GM19397 (cell line): Measurements from ENCODE around the gene H1-8.
"Not testable (repeated sequence)": the region's sequence is repeated elsewhere in the genome, so short reads cannot be mapped to it uniquely, and the experiment has no call there.

Source experiments
- ATAC-seq: cut with Tn5 transposase; IDR thresholded peaks from one replicate; pipeline ENCODE4 v1.9.1; 2021; ENCODE audit warnings: mild to moderate bottlenecking, moderate library complexity; ENCODE audit not compliant: unreplicated experiment

H1-8 gene, protein sequence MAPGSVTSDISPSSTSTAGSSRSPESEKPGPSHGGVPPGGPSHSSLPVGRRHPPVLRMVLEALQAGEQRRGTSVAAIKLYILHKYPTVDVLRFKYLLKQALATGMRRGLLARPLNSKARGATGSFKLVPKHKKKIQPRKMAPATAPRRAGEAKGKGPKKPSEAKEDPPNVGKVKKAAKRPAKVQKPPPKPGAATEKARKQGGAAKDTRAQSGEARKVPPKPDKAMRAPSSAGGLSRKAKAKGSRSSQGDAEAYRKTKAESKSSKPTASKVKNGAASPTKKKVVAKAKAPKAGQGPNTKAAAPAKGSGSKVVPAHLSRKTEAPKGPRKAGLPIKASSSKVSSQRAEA

GRCh38 chr3:129543156-129543790 lies at the start of gene H1-8:
Gene H1-8 (plus strand): TSS chr3:129543175. CDS start chr3:129543219, 44 bp downstream.
- no peak for ATAC-seq

- no peak for ATAC-seq
Observed at GRCh38 chr3:129493206-129493605, 49.8 kb upstream of the H1-8 start.

DNA sequence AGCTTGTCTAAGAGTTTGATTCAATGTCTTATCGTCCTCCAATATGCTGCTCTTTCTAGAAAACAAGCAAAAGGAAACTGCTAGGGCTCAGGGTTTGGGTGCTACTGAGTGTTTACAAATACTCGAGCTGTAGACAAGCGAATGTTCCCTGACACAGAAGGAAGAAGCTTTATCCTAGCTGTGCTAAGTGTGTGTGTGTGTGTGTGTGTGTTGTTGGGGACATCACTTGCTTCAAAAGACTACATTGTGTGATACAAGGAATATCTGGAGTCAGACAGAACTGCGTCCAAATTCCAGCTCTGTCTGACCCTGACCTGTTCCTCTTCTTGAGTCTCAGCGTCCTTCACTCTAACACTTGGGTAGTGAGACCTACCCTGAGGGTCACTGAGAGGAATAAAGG lies 48.5 kb upstream of the H1-8 start:
- not testable (repeated sequence) for ATAC-seq

DNA sequence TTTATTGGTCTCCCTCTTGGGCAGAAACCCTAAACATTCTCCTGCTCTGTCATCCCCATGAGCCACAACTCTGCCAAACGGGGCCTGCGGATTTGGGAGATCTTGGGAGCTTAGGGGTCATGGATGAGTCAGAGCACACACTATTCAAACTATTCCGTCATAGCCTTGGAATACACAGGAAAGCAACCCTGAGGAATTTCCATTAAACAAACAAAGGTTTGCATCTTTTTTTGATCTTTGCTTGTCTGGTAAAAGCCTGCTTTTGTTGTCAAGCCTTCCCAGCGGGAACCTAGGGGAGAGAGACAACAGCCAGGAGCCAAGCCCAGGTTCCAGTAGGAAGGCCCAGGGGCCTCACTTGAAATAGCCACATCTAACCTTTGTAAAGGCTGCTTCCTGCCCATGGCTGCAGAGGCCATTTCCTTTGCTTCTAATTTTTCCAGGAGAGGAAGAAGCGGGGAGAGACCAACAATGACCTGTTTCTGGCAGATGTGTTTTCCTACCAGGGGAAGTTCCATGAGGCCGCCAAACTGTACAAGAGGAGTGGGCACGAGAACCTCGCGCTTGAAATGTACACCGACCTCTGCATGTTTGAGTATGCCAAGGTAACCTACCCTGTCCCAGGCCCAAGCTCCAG lies 47.9 kb upstream of the H1-8 start:
- ATAC-seq: not testable (repeated sequence)

GRCh38 chr3:129497876-129498275 lies 45.1 kb upstream of the H1-8 start:
- not testable (repeated sequence) for ATAC-seq

DNA sequence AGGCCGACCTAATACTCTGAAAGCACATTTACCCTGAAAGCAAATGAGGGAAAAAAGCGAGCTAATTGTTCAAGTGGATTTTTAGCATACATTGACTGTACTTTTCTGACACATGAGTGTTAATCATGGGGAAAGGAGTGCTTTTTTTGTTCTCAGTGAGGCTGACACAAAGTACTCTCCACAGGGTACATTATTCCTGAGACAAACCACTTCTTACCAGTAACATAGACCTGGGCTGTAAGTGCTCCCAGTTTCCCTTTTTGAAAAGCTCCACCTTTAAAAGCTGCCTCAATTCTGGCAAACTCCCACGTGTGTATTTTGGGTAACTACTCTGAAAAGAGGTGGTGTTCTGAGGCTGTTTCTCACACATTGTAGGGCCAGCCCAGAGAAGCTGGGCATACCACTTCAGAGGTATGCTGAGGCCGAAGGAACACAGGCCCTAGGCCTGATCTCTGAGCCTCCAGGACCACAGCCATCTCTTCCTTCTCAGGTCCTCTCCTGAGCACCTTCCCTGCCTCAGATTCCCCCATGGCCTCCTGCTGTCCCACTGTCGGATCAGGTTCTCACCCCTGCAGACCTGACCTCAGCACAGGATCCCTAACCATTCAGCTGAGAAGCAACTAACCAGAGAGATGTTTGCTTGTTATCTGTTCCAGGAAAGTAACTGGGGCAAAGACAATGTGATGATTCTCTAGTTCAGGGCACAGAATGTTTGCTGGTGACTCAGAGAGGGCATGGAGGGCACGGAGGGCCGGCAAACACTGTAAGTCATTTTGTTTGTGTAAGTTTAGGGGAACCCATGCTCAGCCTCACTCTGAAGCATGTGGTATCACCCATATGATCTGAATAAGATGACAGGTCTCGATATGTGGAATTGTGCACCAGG lies 44.1 kb upstream of the H1-8 start:
- ATAC-seq: not testable (repeated sequence)

GRCh38 chr3:129499604-129500333 lies 43.2 kb upstream of the H1-8 start:
- not testable (repeated sequence) for ATAC-seq

DNA sequence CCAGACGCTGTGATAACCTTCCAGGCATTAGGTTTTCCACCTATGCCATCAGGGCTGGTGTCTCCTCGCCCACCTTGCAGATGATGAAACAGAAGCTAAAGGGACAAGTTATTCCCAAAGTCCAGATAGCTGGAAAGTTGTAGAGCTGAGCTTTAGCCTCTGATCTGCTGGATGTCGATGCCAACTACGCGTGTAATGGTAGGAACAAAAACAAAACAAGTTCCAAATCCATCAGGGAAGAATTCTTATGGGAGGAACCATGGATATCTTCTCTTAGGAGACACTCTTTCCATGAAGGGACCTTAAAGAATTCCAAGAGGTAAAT lies 42.7 kb upstream of the H1-8 start:
- no peak for ATAC-seq

- ATAC-seq: no peak
Observed at GRCh38 chr3:129501630-129502029, 41.3 kb upstream of the H1-8 start.

GRCh38 chr3:129502641-129503408 lies 40.1 kb upstream of the H1-8 start:
- no peak for ATAC-seq

DNA sequence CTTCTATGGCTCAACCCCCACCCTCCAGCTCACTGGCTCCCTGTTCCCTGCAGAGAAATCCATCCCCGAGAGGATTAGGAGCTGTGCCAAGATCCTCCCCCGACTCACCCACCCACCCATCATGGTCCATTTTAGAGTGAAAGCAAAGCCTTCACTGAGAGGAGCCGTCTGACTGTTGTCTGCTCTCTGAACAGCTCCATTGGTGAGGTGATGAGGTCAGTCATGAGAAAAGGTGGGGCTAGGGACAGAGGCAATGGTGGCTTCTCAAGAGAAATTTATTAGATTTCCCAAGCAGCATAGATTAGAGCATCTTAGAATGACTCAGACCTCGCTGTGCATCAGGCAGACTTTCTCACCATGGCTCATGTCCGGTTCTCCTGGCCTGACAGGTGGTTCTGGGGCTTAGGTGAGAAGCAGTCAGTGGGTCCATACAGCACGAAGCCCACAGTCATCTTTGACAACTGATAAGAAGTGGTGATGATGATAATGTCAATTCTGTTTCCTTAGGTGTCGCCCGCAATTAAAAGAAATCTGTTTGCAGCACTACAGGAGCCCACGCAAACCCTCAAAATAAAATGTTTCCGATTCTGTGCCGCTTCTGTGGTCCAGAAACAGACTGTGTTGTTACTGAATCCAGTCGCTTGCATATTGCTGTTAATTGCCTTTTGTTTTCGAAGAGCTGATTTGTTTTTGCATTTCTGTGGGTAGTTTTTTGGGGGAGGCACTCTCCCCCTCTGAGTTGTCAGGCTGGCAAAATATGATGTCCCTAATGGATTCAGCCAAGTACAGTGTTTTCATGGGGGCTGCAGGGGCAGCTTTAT lies 39.3 kb upstream of the H1-8 start:
- ATAC-seq: no peak

GRCh38 chr3:129504471-129505100 lies 38.4 kb upstream of the H1-8 start:
- ATAC-seq: no peak

DNA sequence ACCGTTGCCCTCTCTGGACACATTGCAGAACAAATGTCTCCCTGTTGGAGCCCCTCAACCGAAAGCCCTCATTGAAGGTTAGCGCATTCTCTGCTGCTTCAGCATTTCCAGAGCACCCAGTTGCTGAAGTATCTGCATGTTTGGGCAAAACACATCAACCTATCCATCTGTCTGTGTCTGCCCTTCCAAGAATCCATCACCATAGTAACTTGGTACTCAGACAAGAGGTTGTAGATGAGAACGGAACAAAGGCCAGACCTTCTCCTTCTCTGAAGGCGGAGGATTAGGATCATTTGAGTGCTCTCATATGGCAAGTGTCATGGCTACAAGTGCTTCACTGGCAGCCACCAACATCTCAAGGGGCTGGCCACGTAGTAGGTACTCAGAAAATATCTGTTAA lies 37.6 kb upstream of the H1-8 start:
- ATAC-seq: no peak

- no peak for ATAC-seq
Observed at GRCh38 chr3:129506231-129506742, 36.7 kb upstream of the H1-8 start.

DNA sequence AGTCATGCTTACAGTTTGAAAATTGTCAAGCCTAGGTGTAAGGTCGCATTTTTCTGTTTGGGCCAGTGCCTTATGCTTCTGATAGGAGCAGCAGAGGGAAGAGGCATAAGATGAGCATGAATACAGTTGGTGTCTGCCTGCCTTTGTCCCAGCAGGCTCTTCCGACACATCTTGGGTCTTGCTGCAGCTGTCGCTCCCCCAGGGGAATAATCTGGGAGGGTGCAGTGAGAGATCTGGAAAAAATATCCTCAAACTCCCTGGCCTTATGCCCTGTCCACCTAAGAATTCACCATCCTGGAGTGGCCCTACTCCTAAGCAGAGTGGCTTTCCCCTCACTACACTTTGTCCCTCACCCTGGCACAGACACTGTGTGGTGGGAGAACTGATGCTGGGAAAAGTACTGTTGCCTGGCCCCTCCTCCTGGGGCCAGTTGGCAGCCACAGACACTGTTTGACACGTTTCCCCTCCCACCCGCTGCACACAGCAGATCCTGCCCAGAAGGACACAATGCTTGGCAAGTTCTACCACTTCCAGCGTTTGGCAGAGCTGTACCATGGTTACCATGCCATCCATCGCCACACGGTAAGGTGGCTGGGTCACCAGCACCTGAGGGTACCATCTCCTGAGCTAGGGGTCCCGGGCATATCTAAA lies 35.7 kb upstream of the H1-8 start:
- ATAC-seq: no peak

GRCh38 chr3:129512595-129512994 lies 30.4 kb upstream of the H1-8 start:
- ATAC-seq: no peak

DNA sequence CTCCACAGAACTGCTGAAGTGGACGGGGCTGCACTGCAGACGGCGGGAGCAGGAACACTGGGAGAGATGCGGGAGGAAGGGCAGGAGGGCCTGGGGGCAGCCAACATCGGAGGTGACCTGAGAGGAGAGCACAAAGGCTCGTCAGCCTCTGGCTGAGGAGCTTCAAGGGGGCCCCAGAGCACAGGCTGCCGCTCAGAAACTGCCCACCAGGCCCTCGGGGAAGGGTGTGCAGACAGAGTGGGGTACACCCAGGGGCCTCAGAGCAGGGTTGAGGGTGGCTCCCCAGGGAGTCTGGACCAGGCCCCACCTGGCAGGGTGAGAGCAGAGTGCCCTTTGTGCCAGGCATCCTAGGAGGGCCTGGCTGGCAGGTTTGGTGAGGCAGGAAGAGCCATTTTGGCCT lies 29.3 kb upstream of the H1-8 start:
- ATAC-seq: no peak

GRCh38 chr3:129514110-129514509 lies 28.9 kb upstream of the H1-8 start:
- ATAC-seq: no peak
